Progenitor cell of endocrine pancreas (in vitro differentiated cells): Measurements from ENCODE around the gene LAMA2. TPM values are rescaled to one million over a fixed set of nuclear protein-coding genes. Genes with fewer than 3 reads are reported as not detected.

Source experiments
- DNase-seq: peaks from one replicate; pipeline ENCODE4 v3.0.0; 2021; ENCODE audit warnings: low spot score; ENCODE audit not compliant: unreplicated experiment
- H3K27ac Mint-ChIP-seq: 2 replicates; pipeline ENCODE4 v1.8.0; 2021; ENCODE audit warnings: mild to moderate bottlenecking, moderate library complexity, mixed read lengths
- H3K27me3 Mint-ChIP-seq: 2 replicates; pipeline ENCODE4 v1.8.0; 2021; ENCODE audit warnings: mixed read lengths
- H3K36me3 Mint-ChIP-seq: 2 replicates; pipeline ENCODE4 v1.8.0; 2022; ENCODE audit warnings: mixed read lengths; ENCODE audit not compliant: insufficient read depth
- H3K4me1 Mint-ChIP-seq: 2 replicates; pipeline ENCODE4 v1.8.0; 2021; ENCODE audit warnings: low read depth, mixed read lengths
- H3K4me3 Mint-ChIP-seq: 2 replicates; pipeline ENCODE4 v1.8.0; 2021; ENCODE audit warnings: low read depth, mild to moderate bottlenecking, moderate library complexity, mixed read lengths
- H3K9me3 Mint-ChIP-seq: 2 replicates; pipeline ENCODE4 v1.8.0; 2021; ENCODE audit warnings: low read depth, mixed read lengths
- CTCF ChIP-seq: fragments of 200-600 bp; sonication (generic); IDR thresholded peaks from one replicate; pipeline ENCODE4 v1.5.0; 2021; ENCODE audit warnings: antibody characterized with exemption, mild to moderate bottlenecking; ENCODE audit not compliant: unreplicated experiment
- total RNA-seq: library from RNA; stranded (reverse); gene quantifications from 2 replicates; pipeline ENCODE4 v1.2.1, GENCODE V29; 2021

Gene LAMA2
- total RNA-seq, 1 donor from 2014 or later = 0.22 TPM

DNA sequence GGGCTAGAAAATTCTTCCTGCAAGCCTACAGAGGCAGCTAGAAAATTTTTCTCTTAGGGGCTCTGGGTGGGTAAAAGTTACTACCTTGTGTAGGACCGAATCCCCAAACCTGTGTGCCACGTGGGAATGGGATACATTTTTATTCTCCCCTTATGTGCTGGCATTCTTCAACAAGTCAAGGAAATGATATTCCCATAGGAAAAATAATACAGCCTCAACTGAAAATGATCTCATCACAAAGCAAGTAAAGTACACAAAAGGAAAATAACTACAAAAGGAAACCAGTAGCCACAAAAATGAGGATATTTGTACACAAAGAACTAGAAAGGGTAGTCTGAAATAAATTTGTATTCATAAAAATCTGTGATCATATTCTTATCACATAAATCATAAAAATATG is 298.1 kb downstream of the LAMA2 start:
- no peak for TF ChIP-seq CTCF
- DNase-seq = no peak
- Mint-ChIP-seq H3K4me3 (no peak overlapping the region), H3K36me3 (no peaks in the 10 kb centered on the region), H3K4me1 (no peaks in the 10 kb centered on the region), H3K27ac (no peak overlapping the region), H3K9me3 (no peaks in the 10 kb centered on the region), H3K27me3 (no peaks in the 10 kb centered on the region)

DNA sequence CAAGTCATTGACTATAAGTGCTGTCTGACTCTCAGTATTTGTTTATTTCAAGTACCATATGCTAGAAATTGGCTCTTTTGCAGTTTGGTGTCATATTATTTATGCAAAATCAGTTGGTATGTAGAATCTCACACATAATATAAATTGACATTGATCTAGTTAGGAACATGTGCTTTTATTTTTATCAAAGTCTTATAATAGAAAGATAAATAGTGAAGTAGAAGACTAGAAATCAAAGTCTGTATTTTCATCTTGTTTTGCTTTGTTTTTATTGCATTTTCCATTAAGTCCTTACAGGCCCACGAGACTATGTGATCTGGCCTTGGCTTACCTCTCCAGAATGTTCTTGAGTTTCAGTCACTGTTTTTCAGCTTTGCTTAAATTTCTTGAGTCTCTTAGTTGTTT is 300.3 kb downstream of the LAMA2 start:
- no peak overlapping the region for H3K4me3 Mint-ChIP-seq
- no peak for DNase-seq
- no peaks in the 10 kb centered on the region for H3K27me3 Mint-ChIP-seq
- H3K27ac Mint-ChIP-seq = no peak overlapping the region
- no peak for TF ChIP-seq CTCF
- no peaks in the 10 kb centered on the region for H3K4me1 Mint-ChIP-seq
- H3K9me3 Mint-ChIP-seq = no peaks in the 10 kb centered on the region
- no peaks in the 10 kb centered on the region for H3K36me3 Mint-ChIP-seq

DNA sequence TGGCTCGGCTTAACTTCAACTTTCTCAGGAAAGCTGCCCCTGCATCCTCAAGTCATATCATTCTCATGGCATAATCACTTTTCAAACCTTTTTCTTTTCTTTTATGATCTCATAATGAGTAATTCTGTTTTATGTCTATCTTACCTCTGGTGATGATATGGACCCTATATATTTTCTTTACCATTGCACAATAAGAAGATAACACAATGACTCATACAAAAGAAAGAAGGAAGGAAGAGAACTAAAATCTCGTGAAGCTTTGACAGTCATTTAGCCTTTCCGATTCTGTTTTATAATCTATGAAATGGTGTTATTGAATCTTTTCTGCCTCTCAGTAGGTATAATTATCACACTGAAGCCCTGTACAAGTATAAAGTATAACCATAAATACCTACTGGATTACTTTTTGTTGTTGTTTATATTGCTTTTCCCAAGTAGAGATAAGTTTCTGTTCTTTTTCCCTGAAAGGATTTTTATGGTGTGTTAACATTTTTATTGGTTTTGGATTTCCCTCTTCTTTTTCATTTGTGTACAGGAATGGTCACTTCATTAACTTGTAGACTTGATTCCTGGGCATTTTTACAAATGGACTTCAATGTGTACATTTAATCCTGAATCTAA is 300.9 kb downstream of the LAMA2 start:
- Mint-ChIP-seq H3K36me3 (no peaks in the 10 kb centered on the region), H3K4me3 (no peak overlapping the region), H3K4me1 (no peaks in the 10 kb centered on the region), H3K27ac (no peak overlapping the region), H3K27me3 (no peaks in the 10 kb centered on the region), H3K9me3 (no peaks in the 10 kb centered on the region)
- no peak for DNase-seq
- no peak for TF ChIP-seq CTCF

- no peaks in the 10 kb centered on the region for H3K27me3 Mint-ChIP-seq
- H3K27ac Mint-ChIP-seq = no peak overlapping the region
- DNase-seq = no peak
- H3K36me3 Mint-ChIP-seq = no peaks in the 10 kb centered on the region
- no peaks in the 10 kb centered on the region for H3K9me3 Mint-ChIP-seq
- H3K4me3 Mint-ChIP-seq = no peak overlapping the region
- H3K4me1 Mint-ChIP-seq = no peaks in the 10 kb centered on the region
- no peak for TF ChIP-seq CTCF
These were observed 301.4 kb downstream of the LAMA2 start for GRCh38 chr6:129184324-129184723.

- no peak for DNase-seq
- no peak overlapping the region for H3K27ac Mint-ChIP-seq
These were observed 301.9 kb downstream of the LAMA2 start for GRCh38 chr6:129184808-129185366.

More at GRCh38 chr6:129184808-129185366, 301.9 kb downstream of the LAMA2 start:
- no peaks in the 10 kb centered on the region for H3K36me3 Mint-ChIP-seq
- no peak for TF ChIP-seq CTCF
- no peaks in the 10 kb centered on the region for H3K27me3 Mint-ChIP-seq
- no peak overlapping the region for H3K4me3 Mint-ChIP-seq
- no peaks in the 10 kb centered on the region for H3K9me3 Mint-ChIP-seq
- no peaks in the 10 kb centered on the region for H3K4me1 Mint-ChIP-seq
